Measurements from ENCODE around the gene ZNF124.
"Not testable (repeated sequence)": the region's sequence is repeated elsewhere in the genome, so short reads cannot be mapped to it uniquely, and the experiment has no call there.

ZNF124 gene

GRCh38 chr1:247171875-247172563, at the start of gene ZNF124:
ZNF124 (minus strand) TSS chr1:247172020; CDS start chr1:247171877, 143 bp downstream.
- not testable (repeated sequence) for DNase-seq

DNA sequence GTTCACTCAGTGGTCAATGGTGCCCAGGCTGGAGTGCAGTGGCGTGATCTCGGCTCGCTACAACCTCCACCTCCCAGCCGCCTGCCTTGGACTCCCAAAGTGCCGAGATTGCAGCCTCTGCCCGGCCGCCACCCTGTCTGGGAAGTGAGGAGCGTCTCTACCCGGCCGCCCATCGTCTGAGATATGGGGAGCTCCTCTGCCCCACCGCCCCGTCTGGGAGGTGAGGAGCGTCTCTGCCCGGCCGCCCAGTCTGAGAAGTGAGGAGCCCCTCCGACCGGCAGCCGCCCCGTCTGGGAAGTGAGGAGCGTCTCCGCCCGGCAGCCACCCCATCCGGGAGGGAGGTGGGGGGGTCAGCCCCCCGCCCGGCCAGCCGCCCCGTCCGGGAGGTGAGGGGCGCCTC, 48.5 kb upstream of the ZNF124 start:
- DNase-seq, result not testable (repeated sequence)

DNA sequence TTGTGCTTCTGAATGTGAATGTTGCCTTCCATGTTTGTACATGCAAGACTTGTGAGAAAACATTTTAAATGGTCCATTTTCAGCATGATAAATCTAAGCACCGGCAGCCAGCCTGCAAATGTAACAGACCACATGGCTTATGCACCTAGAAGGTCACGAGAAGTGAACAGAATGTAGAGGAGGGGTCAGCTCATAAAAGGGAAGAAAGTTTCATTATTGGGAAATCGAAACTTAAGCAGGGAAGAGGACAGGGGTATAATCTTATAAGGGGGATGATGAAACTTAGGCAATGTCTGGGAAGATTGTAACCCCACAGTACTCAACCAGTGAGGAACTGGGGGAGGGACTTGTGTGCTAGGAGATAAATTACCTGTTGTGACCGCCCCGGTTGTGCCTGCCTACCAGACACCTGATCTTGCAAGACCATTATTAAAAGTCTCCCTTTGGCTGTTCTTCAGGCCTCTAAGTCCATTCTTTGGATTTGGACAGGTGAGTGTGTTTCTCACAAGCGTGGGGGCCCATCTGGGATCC, 46.4 kb upstream of the ZNF124 start:
- DNase-seq, result no peak

- no peak for DNase-seq
These were observed 44.4 kb upstream of the ZNF124 start for GRCh38 chr1:247216261-247216660.

DNA sequence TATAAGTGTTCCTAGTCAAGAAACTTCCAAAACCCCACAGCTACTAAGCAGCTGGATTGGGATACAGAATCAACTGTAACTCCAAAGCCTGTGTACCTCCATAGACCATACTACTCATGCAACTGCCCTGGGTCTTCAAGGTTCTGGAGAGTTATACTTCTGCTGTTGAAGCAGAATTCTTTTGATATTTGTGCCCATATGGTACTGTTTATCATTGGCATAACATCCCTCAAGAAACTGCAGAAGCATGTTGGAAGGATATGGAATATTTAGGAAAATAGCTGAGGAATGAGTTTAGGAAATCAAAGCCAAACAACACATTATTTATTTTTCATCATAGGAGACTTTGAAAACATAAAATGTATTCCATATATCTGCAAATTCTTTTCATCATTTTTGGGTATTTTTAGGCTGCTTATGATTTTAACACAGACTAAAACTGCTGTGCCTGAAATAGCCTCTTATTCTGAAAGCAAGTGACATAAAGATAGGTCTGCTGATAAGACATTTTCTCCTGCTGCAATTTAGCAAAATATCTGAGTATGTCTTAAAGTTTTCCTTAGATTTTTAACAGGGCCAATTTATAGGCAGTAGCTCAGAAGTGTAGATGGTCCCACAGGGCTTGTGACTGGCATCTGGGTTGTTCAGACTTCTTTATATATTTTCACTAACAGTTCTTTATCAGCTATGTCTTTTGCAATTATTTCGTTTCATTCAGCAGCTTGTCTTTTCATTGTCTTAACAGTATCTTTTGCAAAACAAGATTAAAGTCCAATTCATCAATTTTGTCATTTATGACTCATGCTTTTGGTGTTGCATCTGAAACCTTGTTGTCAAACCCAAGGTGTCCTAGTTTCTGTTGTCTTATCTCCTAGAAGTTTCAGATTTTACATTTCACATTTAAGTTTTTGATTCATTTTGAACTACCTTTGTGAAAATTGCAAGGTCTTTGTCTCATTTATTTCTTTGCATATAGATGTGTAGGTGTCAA, 41.1 kb upstream of the ZNF124 start:
- DNase-seq, result no peak

GRCh38 chr1:247212012-247212411, 40.2 kb upstream of the ZNF124 start:
- DNase-seq, result no peak

DNA sequence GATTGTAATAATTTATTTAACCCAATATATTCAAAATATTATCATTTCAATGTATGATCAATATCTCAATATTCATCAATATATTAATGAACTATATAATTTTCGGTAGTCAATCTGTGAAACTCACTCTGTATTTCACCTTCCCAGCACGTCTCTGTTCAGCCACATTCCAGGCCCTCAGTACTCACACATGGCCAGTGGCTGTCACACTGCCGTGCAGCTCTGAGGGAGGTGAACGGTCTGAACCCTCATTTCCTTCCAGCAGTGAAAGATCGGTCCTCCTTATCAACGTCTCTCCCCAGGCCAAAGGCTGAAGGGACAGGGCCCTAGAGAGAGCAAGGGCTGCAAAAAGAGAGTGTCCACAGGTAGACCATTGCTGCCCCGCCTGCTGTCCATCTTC, 39.5 kb upstream of the ZNF124 start:
- DNase-seq, result no peak

DNA sequence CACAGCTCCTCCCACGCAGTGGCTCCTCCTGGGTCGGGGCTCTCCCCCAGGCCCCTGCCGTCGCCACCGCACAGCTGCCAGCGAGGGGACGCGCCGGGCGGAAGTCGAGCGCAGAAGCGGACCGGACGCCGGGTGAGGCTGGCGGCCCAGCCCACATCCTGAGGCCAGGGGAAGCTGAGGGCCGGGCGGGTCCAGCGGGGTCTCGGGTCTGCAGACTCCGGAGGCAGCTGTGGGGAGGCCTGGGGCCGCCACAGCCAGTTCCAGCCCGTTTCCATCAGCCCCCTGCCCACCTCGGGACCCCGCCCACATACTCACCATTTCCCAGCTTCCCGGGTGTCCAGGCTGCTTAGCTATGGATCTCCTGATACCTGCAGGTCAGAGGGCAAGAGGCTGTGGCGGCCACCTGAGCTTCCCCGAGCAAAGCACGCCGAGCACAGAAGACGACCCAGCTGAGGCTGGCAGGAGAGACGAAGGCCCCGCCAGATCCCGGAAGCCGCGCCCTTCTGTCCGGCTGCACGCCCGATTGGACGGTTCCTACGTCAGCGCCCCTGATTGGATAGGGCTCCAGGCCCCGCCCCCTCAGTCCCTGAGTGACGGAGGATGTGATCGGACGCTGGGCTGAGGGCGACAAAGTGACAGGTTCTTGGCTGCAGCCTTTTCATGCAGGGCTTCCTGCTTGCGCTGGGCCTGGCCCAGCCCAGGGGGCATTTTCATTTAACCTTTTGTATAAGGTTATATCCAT, 38.7 kb upstream of the ZNF124 start:
- DNase-seq, result peak; percentile 96

GRCh38 chr1:247210062-247210375, 38.2 kb upstream of the ZNF124 start:
- DNase-seq, result no peak

GRCh38 chr1:247209396-247209795, 37.6 kb upstream of the ZNF124 start:
- DNase-seq, result no peak

GRCh38 chr1:247204177-247204647, 32.4 kb upstream of the ZNF124 start:
- DNase-seq, result no peak

GRCh38 chr1:247198781-247199180, 27.0 kb upstream of the ZNF124 start:
- no peak for DNase-seq

GRCh38 chr1:247193958-247194357, 22.1 kb upstream of the ZNF124 start:
- DNase-seq, result no peak

DNA sequence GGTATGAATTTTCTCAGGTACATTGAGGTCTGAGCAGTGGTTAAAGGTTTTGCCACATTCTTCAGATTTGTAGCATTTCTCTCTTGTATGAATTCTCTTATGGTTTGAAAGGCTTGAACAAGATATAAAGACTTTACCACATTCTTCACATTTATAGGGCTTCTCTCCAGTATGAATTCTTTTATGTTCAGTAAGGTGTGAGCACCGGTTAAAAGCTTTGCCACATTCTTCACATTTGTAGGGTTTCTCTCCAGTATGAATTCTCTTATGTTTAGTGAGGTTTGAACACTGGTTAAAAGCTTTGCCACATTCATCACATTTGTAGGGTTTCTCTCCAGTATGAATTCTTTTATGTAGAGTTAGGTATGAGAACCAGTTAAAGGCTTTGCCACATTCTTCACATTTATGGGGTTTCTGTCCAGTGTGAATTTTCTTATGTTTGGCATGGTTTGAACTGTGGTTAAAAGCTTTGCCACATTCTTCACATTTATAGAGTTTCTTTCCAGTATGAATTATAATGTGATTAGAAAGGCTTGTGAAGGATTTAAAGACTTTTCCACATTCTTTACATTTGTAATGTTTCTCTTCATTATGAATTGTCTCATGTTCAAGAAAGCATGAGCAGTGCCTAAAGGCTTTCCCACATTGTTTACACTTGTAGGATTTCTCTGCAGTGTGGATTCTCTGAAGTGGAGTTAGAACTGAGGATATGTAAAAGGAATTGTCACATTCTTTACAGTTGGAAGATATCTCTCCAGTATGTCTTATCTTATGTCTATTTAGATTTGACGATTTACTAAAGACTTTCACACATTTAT, 18.4 kb upstream of the ZNF124 start:
- no peak for DNase-seq

DNA sequence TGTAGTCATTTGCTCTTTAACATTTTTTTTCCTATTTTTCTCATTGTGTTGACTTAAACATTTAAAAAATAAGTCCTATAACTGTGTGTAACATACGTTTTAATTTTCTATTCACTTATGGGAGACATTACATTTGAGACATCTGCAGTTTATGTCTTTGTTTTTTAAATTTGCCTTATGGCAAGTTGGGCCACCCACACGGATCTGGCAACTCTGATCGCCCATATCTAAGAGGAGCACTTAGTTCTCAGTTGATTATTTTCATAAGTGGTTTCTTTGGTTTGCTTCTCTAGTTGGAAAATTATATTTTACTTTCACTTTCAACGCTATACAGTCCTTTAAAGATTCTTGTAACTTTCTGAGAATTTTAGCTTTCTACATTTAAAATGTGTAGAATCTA, 13.8 kb upstream of the ZNF124 start:
- no peak for DNase-seq

DNA sequence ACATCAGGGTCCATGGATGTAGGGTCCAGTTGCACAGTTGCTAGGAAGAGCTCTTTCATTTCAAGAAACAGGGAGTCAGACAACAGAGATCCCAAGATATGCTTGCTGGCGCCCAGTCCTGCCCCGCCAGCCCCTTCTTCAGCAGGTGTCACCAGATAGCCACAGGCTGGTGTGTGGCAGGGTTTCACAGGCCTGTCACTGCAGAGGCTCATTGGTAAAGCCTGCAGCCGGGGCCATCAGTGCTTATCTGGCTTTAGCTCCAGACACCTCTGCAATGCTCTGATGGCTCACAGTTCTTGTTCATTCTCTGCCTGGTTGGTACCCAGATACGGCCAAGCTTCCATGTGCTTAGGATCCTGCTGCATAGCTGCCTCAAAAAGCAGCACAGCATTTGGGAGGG, 12.4 kb upstream of the ZNF124 start:
- DNase-seq, result no peak

DNA sequence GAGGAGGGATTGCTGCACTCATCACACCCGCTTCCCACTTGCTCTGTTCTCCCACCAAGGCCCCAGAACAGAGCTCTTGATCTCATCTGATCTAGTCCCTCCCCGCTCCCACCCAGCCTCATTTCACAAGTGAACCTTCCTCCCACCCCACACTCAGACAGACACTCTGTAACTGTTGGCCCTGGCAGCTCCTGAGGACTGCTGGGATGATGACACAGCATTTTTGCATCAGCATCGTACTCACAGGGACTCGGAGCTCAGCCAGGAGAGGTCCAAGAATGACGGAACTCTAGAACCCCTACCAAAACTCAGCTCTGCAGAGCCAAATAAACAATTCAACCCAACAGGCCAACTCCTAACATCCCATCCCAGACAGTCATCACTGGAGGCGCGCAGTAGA, 11.2 kb upstream of the ZNF124 start:
- no peak for DNase-seq

GRCh38 chr1:247180581-247180980, 8.8 kb upstream of the ZNF124 start:
- no peak for DNase-seq

DNA sequence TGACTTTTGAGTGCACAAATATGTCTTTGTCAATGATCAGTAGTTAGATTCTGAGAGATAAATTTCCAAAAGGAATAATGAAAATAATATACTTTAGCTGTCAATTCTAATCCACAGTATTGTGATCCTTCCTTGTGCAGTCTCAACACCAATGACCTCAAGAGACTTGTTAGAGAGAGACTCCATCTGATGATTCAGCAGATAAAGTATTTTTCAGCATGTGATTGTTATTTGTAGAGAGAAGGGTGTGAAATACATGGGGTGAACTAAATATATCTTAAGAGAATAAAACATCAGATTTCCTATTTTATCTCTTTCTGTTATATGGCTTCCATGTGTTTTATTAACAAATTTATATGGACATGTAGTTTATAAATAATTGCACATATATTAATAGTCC, 5.9 kb upstream of the ZNF124 start:
- DNase-seq, result no peak

DNA sequence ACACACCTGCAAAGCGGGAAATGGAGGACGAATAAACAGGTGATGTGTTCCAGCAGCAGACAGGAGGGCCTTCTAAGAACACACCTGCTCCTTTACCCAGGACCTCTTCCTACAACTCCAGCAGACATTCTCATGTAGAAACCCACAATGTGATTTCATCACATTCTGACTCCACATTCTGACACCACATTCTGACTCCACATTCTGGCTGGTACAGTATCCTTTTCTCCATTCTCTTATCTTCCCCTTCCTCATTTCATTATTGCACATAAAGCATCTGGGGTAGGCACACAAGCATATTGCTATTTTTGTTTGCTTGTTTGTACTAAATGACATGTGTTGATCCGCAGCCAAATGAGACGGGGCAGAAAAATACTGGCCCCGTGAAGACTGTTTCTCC, 3.6 kb upstream of the ZNF124 start:
- DNase-seq, result no peak

GRCh38 chr1:247173431-247173830, 1.6 kb upstream of the ZNF124 start:
- DNase-seq, result no peak

DNA sequence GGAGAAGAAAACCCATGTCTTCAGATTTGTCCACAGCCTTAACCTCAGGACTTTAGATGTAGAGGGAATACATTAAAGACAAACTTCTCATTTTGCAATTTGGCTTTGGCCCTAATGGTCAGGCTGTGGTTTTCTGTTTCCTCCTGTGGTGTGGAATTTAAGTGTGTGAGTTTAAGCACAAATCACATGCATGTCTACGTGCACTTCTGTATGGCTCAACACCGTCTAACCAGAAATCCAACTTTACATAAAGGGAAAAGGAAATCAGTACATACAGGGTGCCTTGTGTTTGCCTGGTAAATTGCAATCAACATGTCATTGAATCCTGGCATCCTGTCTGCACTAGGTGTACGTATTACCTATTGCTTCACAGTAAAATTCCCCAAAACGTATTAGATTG, 1.2 kb upstream of the ZNF124 start:
- DNase-seq, result no peak

Measured in activated CD4-positive, CD25-positive, alpha-beta regulatory T cell treated with anti-CD3 and anti-CD28 coated beads, Interleukin-2, amount 50 U/mL, for 72 hours (primary cell).